Osteoblast (primary cell): ENCODE data around the gene EFCAB6. TPM values are rescaled to one million over a fixed set of nuclear protein-coding genes. Genes with fewer than 3 reads are reported as not detected.

Experiments
- DNase-seq: peaks from one replicate; pipeline ENCODE4 v3.0.0; 2011; ENCODE audit warnings: low spot score, mixed read lengths; ENCODE audit not compliant: insufficient read length; ENCODE audit errors: missing footprints
- H2AFZ ChIP-seq: 2 replicates; pipeline ENCODE4 v1.6.0; 2011; ENCODE audit warnings: mild to moderate bottlenecking, low read length
- H3K27ac ChIP-seq: 2 replicates; pipeline ENCODE4 v1.5.1; 2011; ENCODE audit warnings: mild to moderate bottlenecking, low read depth, low read length, moderate library complexity
- H3K27me3 ChIP-seq: 2 replicates; pipeline ENCODE4 v1.6.0; 2012; ENCODE audit warnings: mild to moderate bottlenecking, control low read depth, inconsistent platforms, low read length, moderate library complexity; ENCODE audit not compliant: insufficient read depth
- H3K36me3 ChIP-seq: 2 replicates; pipeline ENCODE4 v1.5.1; 2011; ENCODE audit warnings: mild to moderate bottlenecking, low read length, control low read depth, moderate library complexity; ENCODE audit not compliant: insufficient read depth
- H3K4me1 ChIP-seq: 2 replicates; pipeline ENCODE4 v1.5.1; 2011; ENCODE audit warnings: mild to moderate bottlenecking, low read length, control low read depth, moderate library complexity; ENCODE audit not compliant: insufficient read depth
- H3K4me2 ChIP-seq: 2 replicates; pipeline ENCODE4 v1.6.0; 2011; ENCODE audit warnings: mild to moderate bottlenecking, low read length; ENCODE audit not compliant: insufficient read depth
- H3K4me3 ChIP-seq: fragments of 200-600 bp; sonication (generic); 3 replicates; pipeline ENCODE4 v1.5.1; 2012; ENCODE audit warnings: mild to moderate bottlenecking, low read length, inconsistent platforms; ENCODE audit not compliant: insufficient read depth
- H3K79me2 ChIP-seq: 2 replicates; pipeline ENCODE4 v1.6.0; 2012; ENCODE audit warnings: mild to moderate bottlenecking, low read length, control low read depth, inconsistent platforms; ENCODE audit not compliant: insufficient read depth
- H3K9me3 ChIP-seq: 2 replicates; pipeline ENCODE4 v1.5.1; 2011; ENCODE audit warnings: low read depth, low read length, control low read depth
- H4K20me1 ChIP-seq: 2 replicates; pipeline ENCODE4 v1.6.0; 2012; ENCODE audit warnings: mild to moderate bottlenecking, low read length, control low read depth; ENCODE audit not compliant: insufficient read depth
- total RNA-seq: library from RNA; depleted of rRNA; stranded (reverse); fragments of >200 nt; gene quantifications from 2 replicates; pipeline ENCODE4 v1.2.3, GENCODE V29; 2012
- TF ChIP-seq, protein P1 (sequence below): IDR thresholded peaks from 2 replicates; pipeline ENCODE4 v1.5.1; 2011; ENCODE audit warnings: mild to moderate bottlenecking, low read depth, low read length, moderate library complexity; ENCODE audit errors: extremely low read depth

EFCAB6 gene
- total RNA-seq, 1 donor = 1.8 TPM

DNA sequence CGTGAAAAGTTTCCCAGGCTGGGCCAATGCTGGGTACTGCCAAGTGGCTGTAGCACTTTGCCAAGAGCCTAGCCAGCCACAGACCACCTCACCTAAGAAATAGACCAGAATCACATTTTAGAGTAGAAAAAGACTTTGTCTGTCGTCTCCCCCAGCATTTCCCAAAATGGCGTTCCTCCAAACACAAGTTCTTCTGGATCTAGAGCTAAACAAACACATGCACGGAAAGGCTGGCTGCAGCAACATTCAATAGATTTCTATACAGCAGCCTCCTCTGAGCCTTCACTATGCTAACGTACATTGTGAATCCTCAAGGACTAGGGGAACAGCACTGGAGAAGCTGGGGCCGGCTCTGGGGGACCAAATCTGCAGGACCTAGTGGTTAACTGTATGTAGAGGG lies 65.0 kb downstream of the EFCAB6 start:
- H3K4me3 ChIP-seq = no peak overlapping the region
- H3K4me2 ChIP-seq = no peak overlapping the region
- H3K9me3 ChIP-seq = no peaks in the 10 kb centered on the region
- H4K20me1 ChIP-seq = no peaks in the 10 kb centered on the region
- H3K79me2 ChIP-seq = no peaks in the 10 kb centered on the region
- H3K36me3 ChIP-seq = no peaks in the 10 kb centered on the region
- DNase-seq = no peak
- no peaks in the 10 kb centered on the region for H3K4me1 ChIP-seq
- TF ChIP-seq, protein P1, sequence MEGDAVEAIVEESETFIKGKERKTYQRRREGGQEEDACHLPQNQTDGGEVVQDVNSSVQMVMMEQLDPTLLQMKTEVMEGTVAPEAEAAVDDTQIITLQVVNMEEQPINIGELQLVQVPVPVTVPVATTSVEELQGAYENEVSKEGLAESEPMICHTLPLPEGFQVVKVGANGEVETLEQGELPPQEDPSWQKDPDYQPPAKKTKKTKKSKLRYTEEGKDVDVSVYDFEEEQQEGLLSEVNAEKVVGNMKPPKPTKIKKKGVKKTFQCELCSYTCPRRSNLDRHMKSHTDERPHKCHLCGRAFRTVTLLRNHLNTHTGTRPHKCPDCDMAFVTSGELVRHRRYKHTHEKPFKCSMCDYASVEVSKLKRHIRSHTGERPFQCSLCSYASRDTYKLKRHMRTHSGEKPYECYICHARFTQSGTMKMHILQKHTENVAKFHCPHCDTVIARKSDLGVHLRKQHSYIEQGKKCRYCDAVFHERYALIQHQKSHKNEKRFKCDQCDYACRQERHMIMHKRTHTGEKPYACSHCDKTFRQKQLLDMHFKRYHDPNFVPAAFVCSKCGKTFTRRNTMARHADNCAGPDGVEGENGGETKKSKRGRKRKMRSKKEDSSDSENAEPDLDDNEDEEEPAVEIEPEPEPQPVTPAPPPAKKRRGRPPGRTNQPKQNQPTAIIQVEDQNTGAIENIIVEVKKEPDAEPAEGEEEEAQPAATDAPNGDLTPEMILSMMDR = no peak
- peaks cover 3% of the 10 kb centered on the region for H3K27me3 ChIP-seq
- no peak overlapping the region for H2AFZ ChIP-seq
- no peak overlapping the region for H3K27ac ChIP-seq

DNA sequence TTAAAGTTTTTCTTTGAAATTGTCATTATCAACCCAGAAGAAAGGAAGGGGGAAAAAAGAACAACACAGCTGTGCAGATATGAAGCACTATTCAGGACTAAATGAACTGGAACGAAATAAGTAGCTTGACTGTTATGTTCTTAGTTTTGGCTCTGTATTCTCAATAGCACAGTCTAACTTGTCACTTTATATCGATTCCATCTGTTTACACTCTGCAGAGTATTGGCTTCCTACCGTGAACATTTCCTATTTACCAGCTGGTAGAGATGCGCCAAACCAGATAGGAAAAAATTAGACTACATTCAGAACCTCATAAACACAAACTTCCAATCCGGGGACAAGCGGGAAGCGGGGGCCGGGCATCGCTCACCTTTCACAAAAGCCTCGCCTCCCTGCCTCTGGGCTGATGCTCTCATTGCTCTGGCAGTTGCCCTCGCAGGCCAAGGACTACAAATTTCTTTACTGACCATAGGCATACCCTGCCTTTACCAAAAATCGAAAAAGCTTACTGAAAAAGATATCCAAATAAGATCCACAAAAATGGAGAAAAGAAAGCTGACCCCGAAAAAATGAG lies 66.2 kb downstream of the EFCAB6 start:
- Histone ChIP-seq H3K9me3 (no peaks in the 10 kb centered on the region), H3K36me3 (no peaks in the 10 kb centered on the region), H3K27ac (no peak overlapping the region), H3K79me2 (no peaks in the 10 kb centered on the region), H3K4me2 (no peak overlapping the region), H3K27me3 (peaks cover 3% of the 10 kb centered on the region), H3K4me3 (no peak overlapping the region), H4K20me1 (no peaks in the 10 kb centered on the region), H3K4me1 (no peaks in the 10 kb centered on the region), H2AFZ (no peak overlapping the region)
- no peak for DNase-seq
- TF ChIP-seq, protein P1 = no peak

DNA sequence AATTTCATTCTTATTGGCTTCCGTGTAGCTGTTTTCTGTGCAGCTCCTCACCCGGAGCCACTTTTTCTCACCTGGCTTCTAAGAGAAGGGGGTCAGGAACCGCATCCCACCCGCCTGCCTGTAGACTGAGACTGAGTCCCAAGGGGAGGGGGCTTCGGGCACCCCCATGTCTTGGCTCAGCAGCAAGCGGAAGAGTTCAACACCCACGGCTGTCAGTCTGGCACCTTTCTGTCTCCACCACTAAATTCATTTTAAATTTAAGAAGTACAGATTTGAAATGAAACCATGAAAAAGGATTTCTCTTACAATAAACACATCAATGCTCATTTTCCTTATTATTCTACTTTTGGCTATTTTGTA lies 66.7 kb downstream of the EFCAB6 start:
- H3K36me3 ChIP-seq = no peaks in the 10 kb centered on the region
- no peak overlapping the region for H2AFZ ChIP-seq
- no peak overlapping the region for H3K27ac ChIP-seq
- H3K4me1 ChIP-seq = no peaks in the 10 kb centered on the region
- peaks cover 3% of the 10 kb centered on the region for H3K27me3 ChIP-seq
- no peaks in the 10 kb centered on the region for H3K79me2 ChIP-seq
- no peaks in the 10 kb centered on the region for H4K20me1 ChIP-seq
- no peak for DNase-seq
- TF ChIP-seq, protein P1 = no peak
- H3K9me3 ChIP-seq = no peaks in the 10 kb centered on the region
- no peak overlapping the region for H3K4me3 ChIP-seq
- H3K4me2 ChIP-seq = no peak overlapping the region

DNA sequence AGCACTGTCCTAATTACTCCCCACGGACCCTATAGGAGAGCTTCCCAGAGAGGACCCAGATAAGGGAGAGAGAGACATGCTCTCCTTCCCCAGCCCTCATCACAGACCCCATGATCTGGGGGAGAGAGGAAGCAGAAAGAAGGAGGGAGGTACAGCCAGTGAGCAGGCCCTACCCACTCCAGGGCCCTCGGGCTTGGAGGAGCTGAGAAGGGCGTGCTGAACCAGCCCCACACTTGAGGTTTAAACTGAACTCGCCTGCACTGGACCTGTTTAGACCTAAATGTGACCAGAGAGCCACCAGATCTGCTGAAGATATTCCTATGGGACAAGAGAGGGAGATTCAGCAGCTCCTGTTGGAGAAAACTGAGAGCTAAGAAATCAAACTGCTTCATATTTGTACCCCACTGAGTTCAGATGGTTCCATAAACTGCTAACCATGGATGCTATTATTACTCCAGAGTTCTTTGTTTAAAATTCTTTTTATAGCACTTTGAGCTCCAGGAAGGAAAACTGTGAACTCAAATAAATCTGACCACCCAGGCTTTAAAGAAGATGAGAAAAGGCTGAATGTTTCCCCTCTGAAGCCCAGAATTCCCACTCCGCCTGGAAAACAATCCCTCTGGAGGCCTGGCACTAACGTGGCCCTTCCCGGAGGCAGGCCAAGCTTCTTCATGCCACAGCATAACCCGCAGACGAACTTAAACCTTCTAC lies 67.2 kb downstream of the EFCAB6 start:
- Histone ChIP-seq H3K79me2 (no peaks in the 10 kb centered on the region), H3K27me3 (peaks cover 3% of the 10 kb centered on the region), H3K36me3 (no peaks in the 10 kb centered on the region), H2AFZ (no peak overlapping the region), H3K27ac (no peak overlapping the region), H3K4me1 (no peaks in the 10 kb centered on the region), H3K9me3 (no peaks in the 10 kb centered on the region), H4K20me1 (no peaks in the 10 kb centered on the region), H3K4me3 (no peak overlapping the region), H3K4me2 (no peak overlapping the region)
- TF ChIP-seq, protein P1 = no peak
- no peak for DNase-seq
